Cardiac muscle cell (in vitro differentiated cells and primary cell): ENCODE measurements around the gene MUC5B. TPM values are rescaled to one million over a fixed set of nuclear protein-coding genes. Genes with fewer than 3 reads are reported as not detected.

Experiments
- DNase-seq, 2 donors: peaks; one replicate each; pipeline versions ENCODE4 v3.0.0 to v3.0.0-alpha.2; 2010 to 2017; ENCODE audit warnings: low read depth in 1 of 2, low spot score in 1 of 2
- H3K27ac ChIP-seq: fragments of 200-600 bp; sonication (generic); 2 replicates; pipeline ENCODE4 v1.5.1; 2016
- H3K27me3 ChIP-seq: fragments of 200-600 bp; sonication (generic); 2 replicates; pipeline ENCODE4 v1.6.0; 2016; ENCODE audit warnings: control low read depth
- H3K36me3 ChIP-seq: fragments of 200-600 bp; sonication (generic); 2 replicates; pipeline ENCODE4 v1.5.1; 2016; ENCODE audit warnings: control low read depth
- H3K4me1 ChIP-seq: fragments of 200-600 bp; sonication (generic); 2 replicates; pipeline ENCODE4 v1.8.1; 2017; ENCODE audit warnings: low read depth, mild to moderate bottlenecking, mixed run types
- H3K4me3 ChIP-seq: fragments of 200-600 bp; sonication (generic); 2 replicates; pipeline ENCODE4 v1.5.1; 2016; ENCODE audit warnings: mild to moderate bottlenecking
- H3K9me3 ChIP-seq: fragments of 200-600 bp; sonication (generic); 2 replicates; pipeline ENCODE4 v1.5.1; 2017; ENCODE audit warnings: low read depth, mild to moderate bottlenecking, control low read depth
- polyA plus RNA-seq: library from polyadenylated mRNA; unstranded; fragments of >200 nt; fragmentation: Nextera tagmentation; extraction: Ambion mirVana; gene quantifications from 2 replicates; pipeline ENCODE4 v1.2.1, GENCODE V29; 2016
- total RNA-seq: library from RNA; depleted of rRNA; stranded (reverse); fragments of >200 nt; gene quantifications from 2 replicates; pipeline ENCODE4 v1.2.3, GENCODE V29; 2016
- TF ChIP-seq, protein P1 (sequence below): IDR thresholded peaks from 2 replicates; pipeline ENCODE4 v1.5.1; 2012; ENCODE audit warnings: low read depth, mild to moderate bottlenecking, low read length

The MUC5B gene
- total and polyA plus RNA-seq, 2 experiments from 2014 or later, result not detected

DNA sequence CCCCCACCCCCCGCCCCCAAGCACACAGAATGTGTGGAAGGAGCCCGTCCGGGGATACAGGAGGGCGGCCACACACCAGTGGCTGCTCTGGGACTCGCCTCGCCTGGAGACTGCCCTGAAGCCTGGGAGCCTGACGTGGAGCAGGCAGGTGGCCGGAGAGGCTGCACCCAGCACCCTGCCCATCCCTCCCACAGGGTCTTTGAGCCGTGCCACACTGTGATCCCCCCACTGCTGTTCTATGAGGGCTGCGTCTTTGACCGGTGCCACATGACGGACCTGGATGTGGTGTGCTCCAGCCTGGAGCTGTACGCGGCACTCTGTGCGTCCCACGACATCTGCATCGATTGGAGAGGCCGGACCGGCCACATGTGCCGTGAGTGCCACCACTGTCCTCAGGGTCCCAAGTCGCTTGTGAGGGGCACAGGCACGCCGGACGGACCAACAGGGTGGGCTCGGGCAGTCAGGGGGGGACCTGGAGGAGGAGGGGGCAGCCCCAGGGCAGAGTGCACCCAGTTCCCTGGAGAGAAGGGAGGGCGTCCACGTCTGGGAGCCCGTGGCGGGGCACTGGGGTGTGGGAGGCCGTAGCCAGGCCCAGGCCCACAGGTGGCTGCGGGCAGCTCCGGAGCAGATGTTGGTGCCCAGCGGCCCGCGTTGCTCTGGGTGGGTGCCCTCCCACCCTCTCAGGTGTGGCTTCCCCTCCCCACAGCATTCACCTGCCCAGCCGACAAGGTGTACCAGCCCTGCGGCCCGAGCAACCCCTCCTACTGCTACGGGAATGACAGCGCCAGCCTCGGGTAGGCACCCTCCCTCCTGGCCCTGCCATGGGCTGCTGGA lies 27.0 kb upstream of the MUC5B start:
- H3K4me1 ChIP-seq, result no peaks in the 10 kb centered on the region
- no peaks in the 10 kb centered on the region for H3K36me3 ChIP-seq
- TF ChIP-seq, protein P1, sequence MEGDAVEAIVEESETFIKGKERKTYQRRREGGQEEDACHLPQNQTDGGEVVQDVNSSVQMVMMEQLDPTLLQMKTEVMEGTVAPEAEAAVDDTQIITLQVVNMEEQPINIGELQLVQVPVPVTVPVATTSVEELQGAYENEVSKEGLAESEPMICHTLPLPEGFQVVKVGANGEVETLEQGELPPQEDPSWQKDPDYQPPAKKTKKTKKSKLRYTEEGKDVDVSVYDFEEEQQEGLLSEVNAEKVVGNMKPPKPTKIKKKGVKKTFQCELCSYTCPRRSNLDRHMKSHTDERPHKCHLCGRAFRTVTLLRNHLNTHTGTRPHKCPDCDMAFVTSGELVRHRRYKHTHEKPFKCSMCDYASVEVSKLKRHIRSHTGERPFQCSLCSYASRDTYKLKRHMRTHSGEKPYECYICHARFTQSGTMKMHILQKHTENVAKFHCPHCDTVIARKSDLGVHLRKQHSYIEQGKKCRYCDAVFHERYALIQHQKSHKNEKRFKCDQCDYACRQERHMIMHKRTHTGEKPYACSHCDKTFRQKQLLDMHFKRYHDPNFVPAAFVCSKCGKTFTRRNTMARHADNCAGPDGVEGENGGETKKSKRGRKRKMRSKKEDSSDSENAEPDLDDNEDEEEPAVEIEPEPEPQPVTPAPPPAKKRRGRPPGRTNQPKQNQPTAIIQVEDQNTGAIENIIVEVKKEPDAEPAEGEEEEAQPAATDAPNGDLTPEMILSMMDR, result no peak
- H3K27me3 ChIP-seq, result no peaks in the 10 kb centered on the region
- no peak overlapping the region for H3K27ac ChIP-seq
- DNase-seq, result no peak
- H3K4me3 ChIP-seq, result no peak overlapping the region
- no peaks in the 10 kb centered on the region for H3K9me3 ChIP-seq

DNA sequence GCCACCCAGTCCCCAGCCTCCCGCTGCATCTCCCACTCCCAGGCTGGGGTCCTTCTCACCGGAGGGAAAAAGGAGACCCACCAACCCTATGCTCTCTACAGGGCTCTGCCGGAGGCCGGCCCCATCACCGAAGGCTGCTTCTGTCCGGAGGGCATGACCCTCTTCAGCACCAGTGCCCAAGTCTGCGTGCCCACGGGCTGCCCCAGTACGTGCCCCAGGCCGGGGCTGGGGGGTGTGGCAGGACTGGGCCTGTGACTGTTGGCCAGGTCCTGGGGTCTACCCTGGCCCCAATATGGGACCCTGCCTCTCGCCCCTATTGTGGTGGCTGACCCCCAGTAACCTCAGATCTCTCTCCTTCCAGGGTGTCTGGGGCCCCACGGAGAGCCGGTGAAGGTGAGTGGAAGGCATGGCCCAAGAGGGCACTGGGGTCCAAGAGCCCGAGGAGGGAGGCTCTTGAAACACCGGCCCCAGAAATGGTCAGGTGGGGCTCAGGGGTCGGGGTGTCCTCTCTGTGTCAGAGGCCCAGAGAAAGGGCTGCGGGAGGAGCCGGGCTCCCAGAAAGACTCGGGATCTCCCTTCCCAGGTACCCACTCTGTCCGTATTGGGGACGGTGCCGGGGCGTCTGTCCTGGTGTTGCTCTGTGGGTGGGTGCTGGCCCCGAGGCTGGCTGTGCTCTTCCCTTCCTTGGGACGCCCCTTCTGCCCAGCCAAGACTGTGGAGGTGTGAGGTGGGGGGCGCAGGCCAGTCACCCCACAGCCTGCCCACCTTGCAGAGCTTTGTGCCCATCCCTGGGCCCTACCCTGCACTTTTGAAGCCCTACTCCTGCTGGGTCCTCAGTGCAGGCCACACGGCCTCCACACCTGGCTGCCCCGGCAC lies 26.1 kb upstream of the MUC5B start:
- no peaks in the 10 kb centered on the region for H3K27me3 ChIP-seq
- H3K4me3 ChIP-seq, result no peak overlapping the region
- no peak for DNase-seq
- H3K27ac ChIP-seq, result no peak overlapping the region
- TF ChIP-seq, protein P1, result no peak
- H3K9me3 ChIP-seq, result no peaks in the 10 kb centered on the region
- no peaks in the 10 kb centered on the region for H3K4me1 ChIP-seq
- no peaks in the 10 kb centered on the region for H3K36me3 ChIP-seq

DNA sequence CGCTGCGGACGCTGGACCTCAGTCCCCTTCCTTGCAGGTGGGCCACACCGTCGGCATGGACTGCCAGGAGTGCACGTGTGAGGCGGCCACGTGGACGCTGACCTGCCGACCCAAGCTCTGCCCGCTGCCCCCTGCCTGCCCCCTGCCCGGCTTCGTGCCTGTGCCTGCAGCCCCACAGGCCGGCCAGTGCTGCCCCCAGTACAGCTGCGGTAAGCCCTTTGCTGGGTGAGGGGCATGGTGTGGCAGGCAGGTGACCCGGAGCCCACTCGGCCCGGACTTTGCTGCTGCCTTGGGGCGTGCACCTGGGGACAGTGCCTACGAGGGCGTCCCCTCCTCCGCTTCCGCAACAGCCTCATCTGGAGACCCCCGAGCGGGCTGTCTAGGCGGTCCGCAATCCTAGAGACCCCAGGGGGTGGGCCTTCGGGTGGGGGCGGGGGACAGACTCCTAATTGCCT lies 25.4 kb upstream of the MUC5B start:
- no peak overlapping the region for H3K4me3 ChIP-seq
- no peaks in the 10 kb centered on the region for H3K27me3 ChIP-seq
- TF ChIP-seq, protein P1, result no peak
- H3K9me3 ChIP-seq, result no peaks in the 10 kb centered on the region
- no peak for DNase-seq
- H3K4me1 ChIP-seq, result no peaks in the 10 kb centered on the region
- no peaks in the 10 kb centered on the region for H3K36me3 ChIP-seq
- H3K27ac ChIP-seq, result no peak overlapping the region

- Histone ChIP-seq H3K4me1 (no peaks in the 10 kb centered on the region), H3K27me3 (no peaks in the 10 kb centered on the region), H3K27ac (no peak overlapping the region), H3K36me3 (no peaks in the 10 kb centered on the region), H3K9me3 (no peaks in the 10 kb centered on the region), H3K4me3 (no peak overlapping the region)
- DNase-seq, result no peak
- TF ChIP-seq, protein P1, result no peak
Measured at GRCh38 chr11:1197886-1198560, 24.8 kb upstream of the MUC5B start.

DNA sequence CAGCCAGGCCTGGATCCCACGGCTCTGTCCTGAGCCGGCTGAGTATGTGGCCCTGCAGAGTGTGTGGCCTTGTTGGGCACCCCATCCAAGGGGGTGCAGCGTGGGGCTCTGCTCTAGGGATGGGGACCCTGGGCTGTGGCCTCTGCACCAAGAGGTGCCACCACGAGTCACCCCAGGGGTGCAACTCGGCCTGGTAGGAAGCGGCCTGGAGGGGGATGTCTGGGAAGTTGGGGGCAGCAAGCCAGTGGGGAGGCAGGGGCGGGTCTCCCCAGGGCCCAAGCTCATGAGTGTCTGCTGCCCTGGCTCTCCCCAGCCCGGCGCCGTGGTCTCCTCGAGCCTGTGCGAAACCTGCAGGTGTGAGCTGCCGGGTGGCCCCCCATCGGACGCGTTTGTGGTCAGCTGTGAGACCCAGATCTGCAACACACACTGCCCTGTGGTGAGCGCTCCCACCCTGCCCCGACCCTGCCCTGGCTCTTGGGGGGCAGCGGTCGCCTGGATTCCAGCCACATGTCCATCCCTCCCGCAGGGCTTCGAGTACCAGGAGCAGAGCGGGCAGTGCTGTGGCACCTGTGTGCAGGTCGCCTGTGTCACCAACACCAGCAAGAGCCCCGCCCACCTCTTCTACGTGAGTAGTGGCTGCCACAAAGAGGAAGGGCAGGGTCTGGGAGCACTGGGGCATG lies 24.2 kb upstream of the MUC5B start:
- H3K9me3 ChIP-seq, result no peaks in the 10 kb centered on the region
- H3K27me3 ChIP-seq, result no peaks in the 10 kb centered on the region
- no peaks in the 10 kb centered on the region for H3K4me1 ChIP-seq
- no peak overlapping the region for H3K4me3 ChIP-seq
- no peaks in the 10 kb centered on the region for H3K36me3 ChIP-seq
- H3K27ac ChIP-seq, result no peak overlapping the region
- TF ChIP-seq, protein P1, result no peak
- no peak for DNase-seq
